ENCODE results near the gene HES1.

HES1 gene

GRCh38 chr3:194105292-194105691 lies 30.7 kb upstream of the HES1 start:
- Histone ChIP-seq H2AFZ (ENCODE audit: low read length) (no peak overlapping the region), H3K27me3 (ENCODE audit: insufficient read depth, low read length, poor library complexity, severe bottlenecking) (no peaks in the 10 kb centered on the region), H3K4me1 (ENCODE audit: insufficient read depth, low read length, poor library complexity, severe bottlenecking) (peaks cover 29% of the 10 kb centered on the region), H3K36me3 (ENCODE audit: insufficient read depth, low read length) (no peaks in the 10 kb centered on the region), H3K4me3 (ENCODE audit: low read length, poor library complexity, severe bottlenecking) (no peak overlapping the region), H3F3A (ENCODE audit: low read depth) (no peaks in the 10 kb centered on the region), H3K9me3 (ENCODE audit: insufficient read depth, low read depth, low read length) (no peaks in the 10 kb centered on the region), H3K4me2 (ENCODE audit: low read depth, low read length, poor library complexity, severe bottlenecking) (no peak overlapping the region), H3K9me2 (replicated peaks; ENCODE audit: low read depth, low read length) (no peaks in the 10 kb centered on the region), H3K79me2 (ENCODE audit: insufficient read depth, low read length) (no peaks in the 10 kb centered on the region), H4K20me1 (ENCODE audit: insufficient read depth, low read length, poor library complexity, severe bottlenecking) (no peaks in the 10 kb centered on the region), H3K9ac (ENCODE audit: low read depth, low read length, poor library complexity, severe bottlenecking) (no peak overlapping the region)
- TF ChIP-seq EZH2phosphoT487 (IDR thresholded peaks at IDR 0.05; ENCODE audit: borderline replicate concordance): no peak
- no peak for TF ChIP-seq CTCF (conservative IDR thresholded peaks at IDR 0.05; ENCODE audit: low read length)

GRCh38 chr3:194107107-194107506 lies 28.8 kb upstream of the HES1 start:
- no peaks in the 10 kb centered on the region for H3F3A ChIP-seq (ENCODE audit: low read depth)
- peaks cover 12% of the 10 kb centered on the region for H3K4me1 ChIP-seq (ENCODE audit: insufficient read depth, low read length, poor library complexity, severe bottlenecking)
- H3K36me3 ChIP-seq (ENCODE audit: insufficient read depth, low read length): no peaks in the 10 kb centered on the region
- TF ChIP-seq CTCF (conservative IDR thresholded peaks at IDR 0.05; ENCODE audit: low read length) (no peak), EZH2phosphoT487 (IDR thresholded peaks at IDR 0.05; ENCODE audit: borderline replicate concordance) (no peak)
- no peak overlapping the region for H3K4me3 ChIP-seq (ENCODE audit: low read length, poor library complexity, severe bottlenecking)
- no peaks in the 10 kb centered on the region for H3K79me2 ChIP-seq (ENCODE audit: insufficient read depth, low read length)
- no peaks in the 10 kb centered on the region for H3K9me3 ChIP-seq (ENCODE audit: insufficient read depth, low read depth, low read length)
- no peaks in the 10 kb centered on the region for H4K20me1 ChIP-seq (ENCODE audit: insufficient read depth, low read length, poor library complexity, severe bottlenecking)
- no peaks in the 10 kb centered on the region for H3K27me3 ChIP-seq (ENCODE audit: insufficient read depth, low read length, poor library complexity, severe bottlenecking)
- H3K4me2 ChIP-seq (ENCODE audit: low read depth, low read length, poor library complexity, severe bottlenecking): no peak overlapping the region
- H3K9me2 ChIP-seq (replicated peaks; ENCODE audit: low read depth, low read length): no peaks in the 10 kb centered on the region
- H2AFZ ChIP-seq (ENCODE audit: low read length): no peak overlapping the region
- no peak overlapping the region for H3K9ac ChIP-seq (ENCODE audit: low read depth, low read length, poor library complexity, severe bottlenecking)

GRCh38 chr3:194109192-194109863 lies 26.6 kb upstream of the HES1 start:
- Histone ChIP-seq H3F3A (ENCODE audit: low read depth) (no peaks in the 10 kb centered on the region), H3K4me3 (ENCODE audit: low read length, poor library complexity, severe bottlenecking) (no peak overlapping the region), H3K9me3 (ENCODE audit: insufficient read depth, low read depth, low read length) (no peaks in the 10 kb centered on the region), H3K9ac (ENCODE audit: low read depth, low read length, poor library complexity, severe bottlenecking) (no peak overlapping the region), H3K27me3 (ENCODE audit: insufficient read depth, low read length, poor library complexity, severe bottlenecking) (no peaks in the 10 kb centered on the region), H4K20me1 (ENCODE audit: insufficient read depth, low read length, poor library complexity, severe bottlenecking) (no peaks in the 10 kb centered on the region), H3K36me3 (ENCODE audit: insufficient read depth, low read length) (no peaks in the 10 kb centered on the region), H3K9me2 (replicated peaks; ENCODE audit: low read depth, low read length) (no peaks in the 10 kb centered on the region), H3K79me2 (ENCODE audit: insufficient read depth, low read length) (no peaks in the 10 kb centered on the region), H3K4me1 (ENCODE audit: insufficient read depth, low read length, poor library complexity, severe bottlenecking) (peaks cover 10% of the 10 kb centered on the region), H3K4me2 (ENCODE audit: low read depth, low read length, poor library complexity, severe bottlenecking) (no peak overlapping the region), H2AFZ (ENCODE audit: low read length) (no peak overlapping the region)
- no peak for TF ChIP-seq EZH2phosphoT487 (IDR thresholded peaks at IDR 0.05; ENCODE audit: borderline replicate concordance)
- TF ChIP-seq CTCF (conservative IDR thresholded peaks at IDR 0.05; ENCODE audit: low read length): no peak
